Heart right ventricle (tissue), 16 donors: Measurements from ENCODE around the gene RAB35. TPM values are rescaled to one million over a fixed set of nuclear protein-coding genes. Genes with fewer than 3 reads are reported as not detected.

Source experiments
- ATAC-seq, 8 donors: fragments of 200-7000 bp; cut with Tn5 transposase; one replicate each; pipeline ENCODE4 v1.9.1; 2020; ENCODE audit warnings: mild to moderate bottlenecking in 8 of 8, moderate library complexity in 8 of 8, moderate number of reproducible peaks in 1 of 8
- DNase-seq, 2 donors: peaks; one replicate each; pipeline ENCODE4 v3.0.0-alpha.2; 2020
- H3K27ac ChIP-seq, 10 donors: fragments of 200-600 bp; sonication (generic) in 2 of 10; one replicate each; pipeline versions ENCODE4 v1.5.0 to v1.8.0; 2020 to 2022; ENCODE audit warnings: mild to moderate bottlenecking in 3 of 10
- H3K27me3 ChIP-seq, 7 donors: fragments of 200-600 bp; one replicate each; pipeline ENCODE4 v1.8.0; 2021 to 2022; ENCODE audit warnings: mild to moderate bottlenecking in 2 of 7
- H3K36me3 ChIP-seq, 9 donors: fragments of 200-600 bp; sonication (generic) in 1 of 9; one replicate each; pipeline versions ENCODE4 v1.5.0 to v1.8.0; 2020 to 2022; ENCODE audit warnings: mild to moderate bottlenecking in 2 of 9
- H3K4me1 ChIP-seq, 9 donors: fragments of 200-600 bp; sonication (generic) in 1 of 9; one replicate each; pipeline versions ENCODE4 v1.5.0 to v1.8.0; 2020 to 2022; ENCODE audit warnings: mild to moderate bottlenecking in 4 of 9
- H3K4me3 ChIP-seq, 10 donors: fragments of 200-600 bp; sonication (generic) in 2 of 10; one replicate each; pipeline versions ENCODE4 v1.5.0 to v1.8.0; 2020 to 2022; ENCODE audit warnings: mild to moderate bottlenecking in 7 of 10, moderate library complexity in 2 of 10
- H3K9me3 ChIP-seq, 11 donors: fragments of 200-600 bp in 10 of 11; sonication (generic) in 2 of 11; one replicate each; pipeline versions ENCODE4 v1.5.0 to v1.8.0; 2013 to 2022; ENCODE audit warnings: mild to moderate bottlenecking in 2 of 11, control low read depth in 1 of 11, moderate library complexity in 1 of 11
- CTCF ChIP-seq, 9 donors: fragments of 200-600 bp; sonication (generic) in 2 of 9; IDR thresholded peaks; one replicate each; pipeline versions ENCODE4 v1.5.0 to v1.8.0; 2021 to 2022; ENCODE audit warnings: antibody characterized with exemption in 9 of 9, mild to moderate bottlenecking in 5 of 9, moderate library complexity in 1 of 9
- WGBS, 2 donors: extraction: QIAGEN DNeasy Blood & Tissue Kit; methylation state at CpG; one replicate each; pipeline ENCODE4 v1.1.7; 2013; ENCODE audit warnings: inconsistent platforms in 1 of 2; 5-methylcytosine and 5-hydroxymethylcytosine counted together
- intact Hi-C, 10 donors: fragments of 100-400 bp; cut with DNase I; formaldehyde crosslinking; loops; one replicate each; pipeline versions ENCODE4 v1.11.1 to v1.14.2; 2022
- polyA plus RNA-seq, 2 donors: library from polyadenylated mRNA; stranded (reverse); fragments of 200-250 nt; gene quantifications; one replicate each; pipeline ENCODE4 v1.2.3, GENCODE V29; 2013
- total RNA-seq, 10 donors: library from RNA; stranded (reverse); fragmentation: NEBNext Ultra II Directional in 3 of 10; extraction: Animal tissue kit (Norgen Biotek cat#: 25700) in 3 of 10; gene quantifications; one replicate each; pipeline versions ENCODE4 v1.2.1 to v1.2.4, GENCODE V29; 2021 to 2023
- donor health status: Arrhythmogenic right ventricular cardiomyopathy.
- donor health status: ischemic (EF 13 %, LVEDD 7.1; RV severe dilation, severe dysfunction).
- donor health status: healthy with polysubstance abuse.
- donor health status: DM: no; HTN: yes; CAD: no.
- donor health status: DM: no; HTN: no; CAD: no.
- donor health status: ischemic (EF 25% LVEDD 6.9; RV normal size, moderate dysfunction).
- donor health status: ischemic (EF 25% LVEDD 5.7; RV mildly dilated, moderate dysfunction).
- donor health status: healthy.
- donor health status: DM: yes; HTN: yes; CAD: no.
- donor health status: Ischemic cardiomyopathy.
- donor health status: ischemic (EF 35%, LVEDD 5.7; RV mildly dilated, moderate dysfunction).
- donor health status: nonischemic (EF 11% LVEDD 7.7; RV severe dilation, severe dysfunction).
- donor health status: DM: yes; HTN: yes; CAD: no.
- donor health status: PGD.
- donor health status: ischemic (EF 29% LVEDD 5.4; RV normal size, mild dysfunction).
- donor health status: nonischemic (EF 23%, LVEDD 6.1; RV moderate dilation, normal function).

Gene RAB35
- total and polyA plus RNA-seq, 12 donors, result 13.3 to 33.6 (median 23.9) TPM

GRCh38 chr12:120145164-120145563 lies 28.6 kb upstream of the RAB35 start:
- Histone ChIP-seq H3K27me3 (no peaks in the 10 kb centered on the region), H3K27ac (no peak overlapping the region), H3K9me3 (no peaks in the 10 kb centered on the region), H3K4me1 (no peaks in the 10 kb centered on the region), H3K4me3 (no peak overlapping the region), H3K36me3 (peaks cover 0 to 100% (median 97%) of the 10 kb centered on the region in 9 donors)
- WGBS, 2 donors, result 95% methylated on average over 8 of the region's 8 CpGs
- TF ChIP-seq CTCF (IDR thresholded peaks at IDR 0.05), result no peak
- intact Hi-C loops, result no loop called here
- no peak for ATAC-seq
- DNase-seq, result no peak

- Histone ChIP-seq H3K9me3 (no peaks in the 10 kb centered on the region), H3K36me3 (peaks cover 0 to 100% (median 97%) of the 10 kb centered on the region in 9 donors), H3K4me1 (no peaks in the 10 kb centered on the region), H3K27ac (no peak overlapping the region), H3K27me3 (no peaks in the 10 kb centered on the region), H3K4me3 (no peak overlapping the region)
- no peak for TF ChIP-seq CTCF (IDR thresholded peaks at IDR 0.05)
- no peak for ATAC-seq
- WGBS, 2 donors, result 97 to 98% methylated on average over 11 of the region's 11 CpGs
- intact Hi-C loops, result no loop called here
- DNase-seq, result no peak
Measured at GRCh38 chr12:120144215-120144614, 27.7 kb upstream of the RAB35 start.

GRCh38 chr12:120142231-120142877 lies 25.8 kb upstream of the RAB35 start:
- ATAC-seq, result no peak
- peaks cover under 1 to 100% (median 98%) of the 10 kb centered on the region in 9 donors for H3K36me3 ChIP-seq
- no peaks in the 10 kb centered on the region for H3K9me3 ChIP-seq
- no peak for DNase-seq
- TF ChIP-seq CTCF (IDR thresholded peaks at IDR 0.05), result no peak
- no peak overlapping the region for H3K4me3 ChIP-seq
- H3K4me1 ChIP-seq, result no peaks in the 10 kb centered on the region
- intact Hi-C loops, result no loop called here
- H3K27me3 ChIP-seq, result no peaks in the 10 kb centered on the region
- H3K27ac ChIP-seq, result no peak overlapping the region
- 95 to 98% methylated on average over 14 of the region's 14 CpGs for WGBS, 2 donors

- Histone ChIP-seq H3K36me3 (peaks cover 7 to 100% (median 99%) of the 10 kb centered on the region in 9 donors), H3K9me3 (no peaks in the 10 kb centered on the region), H3K27me3 (no peaks in the 10 kb centered on the region), H3K4me3 (no peak overlapping the region), H3K4me1 (no peaks in the 10 kb centered on the region), H3K27ac (no peak overlapping the region)
- intact Hi-C loops, result no loop called here
- DNase-seq (no peak), ATAC-seq (no peak)
- 94 to 98% methylated on average over 6 of the region's 6 CpGs for WGBS, 2 donors
- TF ChIP-seq CTCF (IDR thresholded peaks at IDR 0.05), result no peak
Measured at GRCh38 chr12:120141336-120141735, 24.8 kb upstream of the RAB35 start.
